ENCODE results near the gene NCK2. TPM values are rescaled to one million over a fixed set of nuclear protein-coding genes. Genes with fewer than 3 reads are reported as not detected.

Gene NCK2
- total and polyA plus RNA-seq, 10 of the 15 experiments (the other 5 are each of a cell fraction or from before 2014, with no cell fraction given): 1.2 to 30.9 (median 14.1) TPM

DNA sequence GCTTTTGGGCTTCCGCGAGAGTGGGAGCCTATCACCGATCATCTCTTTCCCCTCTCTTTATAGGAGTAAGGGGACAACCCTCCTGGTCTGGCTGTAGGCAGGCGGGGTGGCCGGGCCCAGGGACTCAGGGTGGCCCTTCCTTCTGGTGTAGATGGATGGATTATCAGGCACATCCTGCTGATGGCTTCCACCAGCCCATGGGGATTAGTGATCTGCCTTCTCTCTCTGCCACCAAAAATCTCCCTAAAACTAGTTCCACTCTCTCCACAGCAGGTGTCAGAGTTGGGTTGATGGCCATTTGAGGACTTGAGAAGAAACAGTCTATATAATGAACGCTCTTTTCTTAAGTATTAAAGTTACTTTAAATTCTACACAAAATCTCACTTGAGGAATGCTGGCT lies 37.4 kb downstream of the NCK2 start:
- Histone ChIP-seq H3K4me1 (ENCODE audit: control insufficient read depth, insufficient read depth, low read length) (peaks cover 6% of the 10 kb centered on the region), H3K4me2 (ENCODE audit: control insufficient read depth, insufficient read depth) (no peak overlapping the region), H3K36me3 (ENCODE audit: control insufficient read depth in 2 of 2, insufficient read depth in 2 of 2, low read length in 1 of 2) (no peaks in the 10 kb centered on the region), H3K27ac (ENCODE audit: control insufficient read depth, insufficient read depth) (no peak overlapping the region), H4K20me1 (ENCODE audit: control insufficient read depth, insufficient read depth) (peaks cover 3% of the 10 kb centered on the region; the same call in 1 of the 2 replicates), H3K27me3 (replicated peaks in 1 of 2; ENCODE audit: control insufficient read depth in 2 of 2, insufficient read depth in 2 of 2, low read length in 1 of 2) (no peaks in the 10 kb centered on the region), H3K4me3 (no peak overlapping the region), H3K9ac (ENCODE audit: control insufficient read depth, insufficient read depth, low read length) (no peak overlapping the region), H3K9me3 (replicated peaks; ENCODE audit: control insufficient read depth, insufficient read depth, low read length) (no peaks in the 10 kb centered on the region), H2AFZ (ENCODE audit: control insufficient read depth, low read depth, low read length) (no peak overlapping the region), H3K79me2 (ENCODE audit: control insufficient read depth, insufficient read depth, low read length) (peaks cover 32% of the 10 kb centered on the region)
- FAIRE-seq (no peak), ATAC-seq (peak; percentile 46; the same call in 1 of the 3 replicates), DNase-seq (ENCODE audit: low read depth, low spot score) (no peak)
- RAD21 ChIA-PET (ENCODE audit: unreplicated experiment): interaction anchor here (0.8 to 1.3 kb wide), 3 partner anchors 15 to 305 kb away, joined by 3 read pairs; no protein-coding TSS in a partner anchor
- no TSS peak for BruUV-seq (replicated peaks)
- intact Hi-C loops (cut with micrococcal nuclease; ENCODE audit: unreplicated experiment) (no loop called here), in situ Hi-C loops (cut with MboI) (no loop called here)
- TF ChIP-seq SMARCA5 (IDR thresholded peaks at IDR 0.05) (no peak), RFX5 (IDR thresholded peaks at IDR 0.05; ENCODE audit: low read depth, low read length) (no peak), ETV6 (conservative IDR thresholded peaks at IDR 0.05 in 1 of 2, IDR thresholded peaks at IDR 0.05 in 1 of 2; ENCODE audit: borderline replicate concordance in 1 of 2, low read depth in 1 of 2) (no peak), SREBF1 (IDR thresholded peaks at IDR 0.05; ENCODE audit: low read length) (no peak), NFYB (IDR thresholded peaks at IDR 0.05; ENCODE audit: insufficient read depth, low read depth, low read length) (no peak), CBX3 (IDR thresholded peaks at IDR 0.05; ENCODE audit: borderline replicate concordance, low read depth) (no peak), SMC3 (IDR thresholded peaks at IDR 0.05; ENCODE audit: borderline replicate concordance, low read length) (peak; percentile 49; the same call in 1 of the 2 replicates), TARDBP (IDR thresholded peaks at IDR 0.05; ENCODE audit: borderline replicate concordance) (no peak), RAD21 (IDR thresholded peaks at IDR 0.05; ENCODE audit: insufficient read depth, low read depth, low read length) (peak; percentile 71)
- TF ChIP-seq, protein P1, sequence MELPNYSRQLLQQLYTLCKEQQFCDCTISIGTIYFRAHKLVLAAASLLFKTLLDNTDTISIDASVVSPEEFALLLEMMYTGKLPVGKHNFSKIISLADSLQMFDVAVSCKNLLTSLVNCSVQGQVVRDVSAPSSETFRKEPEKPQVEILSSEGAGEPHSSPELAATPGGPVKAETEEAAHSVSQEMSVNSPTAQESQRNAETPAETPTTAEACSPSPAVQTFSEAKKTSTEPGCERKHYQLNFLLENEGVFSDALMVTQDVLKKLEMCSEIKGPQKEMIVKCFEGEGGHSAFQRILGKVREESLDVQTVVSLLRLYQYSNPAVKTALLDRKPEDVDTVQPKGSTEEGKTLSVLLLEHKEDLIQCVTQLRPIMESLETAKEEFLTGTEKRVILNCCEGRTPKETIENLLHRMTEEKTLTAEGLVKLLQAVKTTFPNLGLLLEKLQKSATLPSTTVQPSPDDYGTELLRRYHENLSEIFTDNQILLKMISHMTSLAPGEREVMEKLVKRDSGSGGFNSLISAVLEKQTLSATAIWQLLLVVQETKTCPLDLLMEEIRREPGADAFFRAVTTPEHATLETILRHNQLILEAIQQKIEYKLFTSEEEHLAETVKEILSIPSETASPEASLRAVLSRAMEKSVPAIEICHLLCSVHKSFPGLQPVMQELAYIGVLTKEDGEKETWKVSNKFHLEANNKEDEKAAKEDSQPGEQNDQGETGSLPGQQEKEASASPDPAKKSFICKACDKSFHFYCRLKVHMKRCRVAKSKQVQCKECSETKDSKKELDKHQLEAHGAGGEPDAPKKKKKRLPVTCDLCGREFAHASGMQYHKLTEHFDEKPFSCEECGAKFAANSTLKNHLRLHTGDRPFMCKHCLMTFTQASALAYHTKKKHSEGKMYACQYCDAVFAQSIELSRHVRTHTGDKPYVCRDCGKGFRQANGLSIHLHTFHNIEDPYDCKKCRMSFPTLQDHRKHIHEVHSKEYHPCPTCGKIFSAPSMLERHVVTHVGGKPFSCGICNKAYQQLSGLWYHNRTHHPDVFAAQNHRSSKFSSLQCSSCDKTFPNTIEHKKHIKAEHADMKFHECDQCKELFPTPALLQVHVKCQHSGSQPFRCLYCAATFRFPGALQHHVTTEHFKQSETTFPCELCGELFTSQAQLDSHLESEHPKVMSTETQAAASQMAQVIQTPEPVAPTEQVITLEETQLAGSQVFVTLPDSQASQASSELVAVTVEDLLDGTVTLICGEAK (IDR thresholded peaks at IDR 0.05; ENCODE audit: borderline replicate concordance): no peak
- TF ChIP-seq, protein P2, sequence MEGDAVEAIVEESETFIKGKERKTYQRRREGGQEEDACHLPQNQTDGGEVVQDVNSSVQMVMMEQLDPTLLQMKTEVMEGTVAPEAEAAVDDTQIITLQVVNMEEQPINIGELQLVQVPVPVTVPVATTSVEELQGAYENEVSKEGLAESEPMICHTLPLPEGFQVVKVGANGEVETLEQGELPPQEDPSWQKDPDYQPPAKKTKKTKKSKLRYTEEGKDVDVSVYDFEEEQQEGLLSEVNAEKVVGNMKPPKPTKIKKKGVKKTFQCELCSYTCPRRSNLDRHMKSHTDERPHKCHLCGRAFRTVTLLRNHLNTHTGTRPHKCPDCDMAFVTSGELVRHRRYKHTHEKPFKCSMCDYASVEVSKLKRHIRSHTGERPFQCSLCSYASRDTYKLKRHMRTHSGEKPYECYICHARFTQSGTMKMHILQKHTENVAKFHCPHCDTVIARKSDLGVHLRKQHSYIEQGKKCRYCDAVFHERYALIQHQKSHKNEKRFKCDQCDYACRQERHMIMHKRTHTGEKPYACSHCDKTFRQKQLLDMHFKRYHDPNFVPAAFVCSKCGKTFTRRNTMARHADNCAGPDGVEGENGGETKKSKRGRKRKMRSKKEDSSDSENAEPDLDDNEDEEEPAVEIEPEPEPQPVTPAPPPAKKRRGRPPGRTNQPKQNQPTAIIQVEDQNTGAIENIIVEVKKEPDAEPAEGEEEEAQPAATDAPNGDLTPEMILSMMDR (IDR thresholded peaks at IDR 0.05 in 2 of 3, conservative IDR thresholded peaks at IDR 0.05 in 1 of 3; ENCODE audit: control insufficient read depth in 2 of 3, extremely low read depth in 1 of 3, insufficient read depth in 1 of 3, low read depth in 3 of 3, low read length in 3 of 3): peak; percentile 29 to 42 (median 29); a peak in 3 of 6 replicates
- 90% methylated on average over 6 of the region's 6 CpGs for WGBS (ENCODE audit: insufficient coverage, insufficient replicate concordance, low lambda C conversion rate, missing lambda C conversion rate)
- POLR2A ChIA-PET: no interaction called here
- CTCF ChIA-PET: interaction anchor here (1.1 to 1.5 kb wide), 2 partner anchors 16 to 209 kb away, joined by 3 to 4 read pairs; no protein-coding TSS in a partner anchor
- SMC1A ChIA-PET (ENCODE audit: uncharacterized antibody, unreplicated experiment): interaction anchor here (1.1 to 2.3 kb wide), 5 partner anchors 14 to 75 kb away, joined by 3 to 7 read pairs (median 4); no protein-coding TSS in a partner anchor

All from GM12878 (cell line).